Right renal cortex interstitium (tissue), 3 donors: ENCODE results near the gene EIPR1. TPM values are rescaled to one million over a fixed set of nuclear protein-coding genes. Genes with fewer than 3 reads are reported as not detected.

ENCODE experiments used
- DNase-seq, 3 donors: peaks; one replicate each; pipeline ENCODE4 v3.0.0-alpha.2; 2013; ENCODE audit warnings: low read depth in 3 of 3, low spot score in 2 of 3
- polyA plus RNA-seq, 3 donors: library from polyadenylated mRNA; unstranded; fragments of 120-200 nt; gene quantifications; one replicate each; pipeline ENCODE4 v1.2.1, GENCODE V29; 2013; ENCODE audit not compliant: insufficient read length in 3 of 3

The EIPR1 gene
- polyA plus RNA-seq, 3 donors, result 24.4 to 25.7 (median 25.2) TPM

DNA sequence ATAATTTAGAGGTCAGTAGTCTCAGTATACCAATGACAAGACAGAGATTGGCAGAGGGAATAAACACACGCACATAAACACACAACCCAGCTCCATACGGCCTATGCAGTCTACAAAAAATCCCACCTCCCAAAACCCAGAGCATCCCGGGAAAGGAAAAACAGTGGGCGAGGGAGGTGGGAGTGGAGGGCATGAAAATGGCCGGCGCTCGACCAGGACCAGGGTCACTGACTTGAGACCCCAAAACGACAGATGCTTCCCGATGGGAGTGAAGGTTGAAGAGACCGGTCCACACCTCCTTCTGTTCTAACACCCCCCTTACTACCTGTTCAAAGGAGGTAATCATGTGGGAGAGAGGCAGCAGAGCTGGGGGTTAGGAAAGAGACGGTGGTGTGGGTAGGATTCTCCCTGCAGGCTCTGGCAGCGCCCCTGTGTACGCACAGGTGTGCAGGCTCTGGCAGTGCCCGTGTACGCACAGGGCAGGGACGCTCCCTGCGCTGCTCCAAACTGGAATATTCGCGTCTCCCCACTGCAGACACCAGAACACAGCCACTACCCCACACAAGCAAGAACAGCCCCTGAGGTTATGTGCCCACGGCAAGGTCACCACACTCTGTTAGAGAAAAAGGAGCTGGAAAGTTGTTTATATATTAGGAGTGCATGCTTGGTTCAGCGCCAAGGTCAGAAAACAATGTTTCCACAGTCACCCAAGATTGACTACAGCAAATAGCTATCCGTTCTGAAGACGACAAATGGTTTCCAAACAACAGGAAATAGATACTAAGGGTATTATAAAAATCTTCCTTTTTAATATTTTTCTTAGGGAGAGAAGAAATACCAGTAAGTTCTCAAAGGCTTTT, 67.9 kb downstream of the EIPR1 start:
- no peak for DNase-seq

DNA sequence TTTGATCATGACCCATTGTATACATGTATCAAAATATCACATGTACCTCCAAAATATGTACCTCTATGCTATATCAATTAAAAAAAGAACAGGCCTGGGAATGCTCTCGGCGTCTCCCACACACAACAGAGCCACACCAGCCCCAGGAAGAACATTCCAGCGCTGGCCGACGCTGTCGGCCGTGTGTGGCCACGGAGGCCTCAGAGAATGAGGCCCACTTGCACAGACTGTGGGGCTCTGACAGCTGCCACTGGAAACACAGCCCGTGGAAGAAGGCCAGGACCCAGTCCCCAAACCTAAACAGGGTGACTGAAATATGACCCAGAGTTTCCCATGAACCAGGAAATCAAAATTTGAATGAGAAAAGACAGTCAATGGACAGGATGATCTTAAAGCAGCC, 69.7 kb downstream of the EIPR1 start:
- DNase-seq, result no peak

DNA sequence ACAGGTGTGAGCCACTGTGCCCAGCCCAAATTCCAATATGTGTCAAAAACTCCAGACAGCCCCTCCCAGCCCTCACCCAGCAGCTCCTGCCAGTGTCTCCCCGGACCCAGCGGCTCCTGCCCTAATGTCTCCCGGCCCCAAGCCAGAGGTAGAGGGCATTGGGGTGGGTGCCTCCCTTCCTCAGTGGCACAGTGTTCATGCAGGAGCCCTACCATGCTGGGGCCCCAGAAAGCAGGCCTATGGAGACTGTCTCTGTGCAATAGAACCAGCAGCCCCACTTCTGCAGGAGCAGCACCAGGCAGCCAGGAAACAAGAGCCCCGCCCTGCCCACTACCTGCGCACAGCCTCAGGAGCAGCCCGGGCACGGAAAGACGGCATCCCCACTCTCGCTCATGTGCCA, 70.4 kb downstream of the EIPR1 start:
- DNase-seq, result no peak

DNA sequence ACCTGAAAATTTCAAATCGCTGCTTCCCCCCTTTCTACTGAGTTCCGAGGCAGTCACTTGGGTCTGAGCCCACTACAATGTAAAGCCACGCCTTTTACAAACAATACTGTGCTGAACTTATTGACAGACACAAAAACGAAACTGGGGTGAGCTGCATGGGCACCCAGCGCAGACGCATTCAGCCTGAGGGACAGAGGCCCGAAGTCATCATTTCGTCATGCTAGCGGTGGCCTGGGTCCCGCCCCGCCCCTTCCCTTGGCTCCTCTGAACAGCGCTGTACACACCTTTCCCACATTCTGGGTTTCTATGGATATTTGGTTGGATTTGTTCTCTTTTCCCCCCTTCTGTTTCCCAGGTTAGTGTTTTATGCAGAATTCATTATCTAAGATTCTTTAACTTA, 71.7 kb downstream of the EIPR1 start:
- DNase-seq, result no peak

DNA sequence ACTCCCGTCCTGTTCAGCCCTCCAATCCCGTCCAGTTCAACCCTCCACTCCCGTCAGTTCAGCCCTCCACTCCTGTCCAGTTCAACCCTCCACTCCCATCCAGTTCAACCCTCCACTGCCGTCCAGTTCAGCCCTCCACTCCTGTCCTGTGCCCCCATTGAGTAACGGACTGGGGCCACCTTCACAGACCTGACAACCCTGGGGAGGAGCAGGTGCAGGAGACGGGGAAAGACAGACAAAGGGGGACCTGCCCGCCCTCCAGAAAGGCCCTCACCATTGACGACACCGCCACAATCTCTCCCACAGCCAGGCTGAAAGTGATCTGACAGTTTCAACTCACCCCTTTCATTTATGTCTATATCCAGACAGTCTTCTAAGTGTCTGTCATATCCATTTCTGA, 72.2 kb downstream of the EIPR1 start:
- DNase-seq, result no peak

DNA sequence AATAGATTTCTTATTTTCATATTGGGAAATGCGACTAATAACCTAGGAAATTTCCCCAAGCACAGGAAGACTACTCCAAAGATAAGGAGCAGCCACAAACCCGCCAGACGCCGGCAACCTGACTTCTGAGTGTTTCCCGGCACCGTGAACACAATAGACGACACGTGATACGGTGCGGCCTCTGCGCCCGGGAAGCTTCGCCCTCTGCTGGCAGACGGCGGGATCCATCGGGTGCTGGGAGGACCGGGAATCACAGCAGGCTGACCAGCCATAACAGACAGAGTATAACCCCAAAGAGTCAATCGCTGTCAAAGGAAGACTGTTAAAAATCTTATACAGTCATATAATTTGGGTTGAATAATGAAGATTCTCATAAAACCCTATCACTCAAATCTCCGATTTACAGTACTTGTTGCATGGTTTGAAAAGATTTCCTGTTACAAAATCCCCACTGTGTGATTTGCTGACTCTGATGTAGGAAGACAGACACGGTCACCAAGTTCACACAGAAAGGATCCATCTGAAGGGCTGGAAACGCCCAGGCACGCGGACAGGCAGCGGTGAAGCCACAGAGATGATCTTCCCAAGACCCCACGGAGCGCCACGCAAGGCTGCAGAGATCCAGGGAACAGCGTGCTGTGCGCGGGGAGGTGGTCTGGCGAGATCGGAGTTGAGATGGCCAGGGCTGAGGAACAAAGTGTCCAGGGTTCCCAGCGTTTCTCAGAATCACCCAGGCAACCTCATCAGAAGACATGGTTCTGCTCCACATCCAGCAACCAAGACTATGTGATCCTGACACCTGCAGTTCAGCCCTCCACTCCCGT, 73.8 kb downstream of the EIPR1 start:
- peak in 1 of 3 donors; percentile 60 for DNase-seq

DNA sequence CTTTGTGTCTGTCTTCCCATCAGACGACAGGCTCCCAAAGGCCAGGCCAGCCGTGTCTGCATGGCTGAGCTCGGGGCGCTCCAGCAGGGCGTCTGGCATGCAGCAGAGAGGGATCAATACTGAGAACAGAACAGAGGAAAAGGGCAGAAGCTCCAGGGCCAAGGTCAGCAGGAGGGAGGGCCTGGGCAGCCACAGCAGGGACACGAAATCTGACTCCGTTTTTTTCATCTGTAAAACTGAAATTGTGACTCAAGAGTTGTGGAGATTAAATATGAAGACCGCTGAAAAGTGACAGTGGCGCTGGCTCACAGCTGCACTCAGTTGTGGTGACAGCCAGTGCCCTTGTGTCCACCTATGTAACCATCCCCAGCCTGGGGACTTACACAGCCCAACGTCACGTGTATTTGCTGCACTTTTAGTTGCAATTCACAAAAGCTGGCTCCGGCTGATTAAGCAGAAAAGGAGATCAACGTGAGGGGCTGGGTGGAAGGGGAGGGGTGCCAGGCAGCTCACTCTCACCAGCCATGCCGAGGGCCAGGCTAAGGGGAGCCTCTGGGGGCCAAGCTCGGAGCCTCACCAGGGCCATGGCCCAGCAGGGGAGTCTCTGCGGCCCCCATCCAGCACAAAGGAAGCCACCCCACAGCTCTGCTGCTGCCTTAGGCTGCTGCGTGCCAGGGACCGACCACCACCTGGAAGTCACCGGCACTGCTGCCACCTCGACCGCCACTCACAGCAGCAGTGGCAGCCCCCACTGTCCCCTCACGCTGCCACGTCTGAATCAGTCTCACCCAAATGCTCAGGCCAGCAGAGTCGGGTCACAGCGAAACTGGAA, 74.7 kb downstream of the EIPR1 start:
- no peak for DNase-seq

DNA sequence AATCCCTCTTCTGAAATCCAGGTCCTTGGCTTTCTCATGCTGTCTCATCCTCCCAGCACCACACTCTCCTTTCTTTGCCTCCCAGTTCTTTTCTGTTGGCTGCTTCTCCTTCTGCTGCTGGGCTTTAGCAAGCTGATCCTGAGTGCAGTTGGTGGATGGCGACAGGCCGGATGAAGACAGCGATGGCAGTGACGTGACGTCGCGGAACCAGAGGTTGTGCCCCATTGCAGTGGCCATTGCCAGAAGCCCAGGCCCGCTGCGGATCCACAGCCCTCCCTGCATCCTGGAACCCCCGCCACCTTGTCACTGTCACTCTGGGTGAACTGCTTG, 75.2 kb downstream of the EIPR1 start:
- DNase-seq, result no peak

DNA sequence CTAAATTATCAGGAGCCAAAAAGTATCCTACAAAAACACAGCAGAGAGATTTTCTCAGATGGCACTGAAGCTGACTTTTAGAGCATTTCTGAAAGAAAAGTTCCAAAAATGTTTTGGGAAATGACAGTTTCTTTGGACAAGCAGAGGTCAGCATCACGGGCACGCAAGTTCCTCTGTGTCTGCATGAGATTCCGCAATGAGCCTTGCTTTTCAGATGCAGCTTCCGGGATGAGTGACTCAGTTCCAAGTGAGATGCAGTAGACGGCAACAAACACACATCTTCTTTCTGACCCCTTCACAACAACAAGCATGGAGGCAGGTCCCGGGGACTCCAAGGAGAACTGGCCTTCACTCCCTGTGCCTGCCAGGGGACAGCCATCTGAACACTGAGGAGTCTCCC, 76.6 kb downstream of the EIPR1 start:
- DNase-seq, result no peak

DNA sequence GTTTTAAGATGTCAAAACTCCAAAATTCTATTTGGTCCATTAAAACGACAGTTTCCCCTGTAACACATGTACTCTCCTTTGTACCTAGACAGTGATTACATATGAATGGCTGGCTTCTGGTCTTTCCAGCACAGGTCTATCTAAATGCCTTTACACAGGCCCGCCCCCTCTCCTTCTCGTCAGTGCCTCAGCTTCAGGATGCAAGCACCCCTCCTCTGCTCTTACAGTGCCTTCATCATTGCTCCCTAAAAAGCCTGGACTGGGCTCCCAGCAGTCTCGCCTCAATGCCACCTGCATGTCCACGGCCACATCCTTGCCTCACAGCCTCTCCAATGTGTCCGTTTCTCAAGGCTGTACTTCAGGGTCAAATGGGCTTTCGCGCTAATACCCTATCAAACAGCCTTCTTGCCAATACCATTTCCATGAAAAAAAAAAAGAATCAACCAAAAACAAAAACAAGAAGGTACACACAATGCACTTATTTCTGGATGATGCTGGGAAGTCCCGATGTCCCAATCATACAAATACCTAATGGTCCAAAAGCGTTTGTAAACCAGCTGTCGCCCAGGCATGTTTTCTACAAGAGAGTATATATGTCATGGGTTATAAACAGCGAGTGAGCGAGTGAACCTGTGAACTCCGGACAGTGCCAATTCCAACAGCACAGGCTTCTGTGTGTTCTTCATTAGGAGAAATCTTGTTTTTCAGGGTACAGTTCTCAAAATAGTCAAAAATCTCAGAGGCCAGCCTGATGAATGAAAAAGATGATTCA, 77.2 kb downstream of the EIPR1 start:
- DNase-seq, result no peak

DNA sequence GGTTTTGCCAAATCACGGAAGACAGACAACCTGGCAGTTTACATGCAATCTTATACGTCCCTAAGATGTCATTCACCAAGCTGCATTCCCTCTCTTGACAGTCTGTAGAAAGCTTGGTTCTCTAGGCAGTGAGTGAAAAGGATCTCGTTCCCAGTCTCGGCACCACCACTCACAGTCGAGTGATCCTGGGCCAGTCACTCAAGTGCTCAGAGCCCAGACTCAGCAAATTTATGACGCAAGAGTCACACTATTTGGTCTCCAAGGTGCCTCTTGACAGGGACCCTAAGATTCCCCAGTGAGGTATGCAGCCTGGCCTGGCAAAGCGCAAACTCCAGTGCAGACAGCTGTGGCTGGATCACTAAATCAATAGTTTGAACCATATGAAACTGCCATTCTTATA, 77.9 kb downstream of the EIPR1 start:
- DNase-seq, result no peak

DNA sequence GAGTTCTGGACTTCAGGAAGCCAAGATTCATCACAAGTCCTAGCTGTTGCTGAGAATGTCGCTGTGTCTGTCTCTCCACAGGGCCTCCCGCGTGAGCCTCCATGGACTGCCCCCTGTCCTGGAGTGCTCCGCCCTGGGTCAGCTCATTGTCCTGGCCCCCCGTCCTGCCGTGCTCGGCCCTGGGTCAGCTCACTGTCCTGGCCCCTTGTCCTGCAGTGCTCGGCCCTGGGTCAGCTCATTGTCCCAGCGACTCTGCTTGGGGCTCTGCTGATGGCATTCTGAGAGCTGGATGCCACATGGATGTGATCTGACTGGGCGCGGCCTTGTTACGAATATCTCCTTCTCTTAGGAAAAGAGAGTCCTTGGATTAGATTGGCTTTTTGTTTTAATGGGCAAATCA, 78.5 kb downstream of the EIPR1 start:
- no peak for DNase-seq

DNA sequence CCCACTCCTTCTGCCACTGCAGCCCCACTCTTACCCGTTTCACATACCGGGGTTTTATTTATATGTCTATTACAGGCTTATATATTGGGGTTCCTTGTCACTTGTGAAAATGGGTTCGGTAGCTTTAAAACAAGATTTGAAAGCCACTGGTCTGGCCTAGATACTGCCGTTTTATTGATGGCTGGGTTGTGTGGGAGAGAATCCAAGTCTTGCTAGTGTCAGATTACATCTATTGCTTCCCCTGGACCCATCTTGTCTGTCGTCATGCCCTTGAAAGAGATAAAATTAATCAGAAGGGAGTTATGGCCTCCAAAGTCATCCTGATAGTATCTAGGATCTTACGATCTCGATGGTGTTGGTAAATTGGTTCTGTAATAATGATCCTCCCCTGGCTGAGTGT, 79.4 kb downstream of the EIPR1 start:
- DNase-seq, result no peak

DNA sequence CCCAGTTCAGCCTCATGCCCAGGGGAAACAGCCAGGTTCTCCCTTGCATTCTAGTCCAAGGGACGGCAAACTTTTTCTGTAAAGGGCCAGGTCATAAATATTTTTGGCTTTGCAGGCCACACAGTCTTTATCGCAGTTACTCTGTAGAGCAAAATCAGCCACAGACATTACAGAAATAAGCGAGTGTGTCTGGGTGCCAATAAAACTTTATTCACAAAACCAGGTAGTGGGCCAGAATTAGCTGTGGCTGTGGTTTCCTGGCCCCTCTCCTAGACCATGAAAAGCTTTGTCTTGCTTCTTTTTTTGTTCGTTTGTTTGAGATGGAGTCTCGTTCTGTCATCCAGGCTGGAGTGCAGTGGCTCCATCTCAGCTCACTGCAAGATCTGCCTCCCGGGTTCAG, 80.1 kb downstream of the EIPR1 start:
- DNase-seq, result no peak

DNA sequence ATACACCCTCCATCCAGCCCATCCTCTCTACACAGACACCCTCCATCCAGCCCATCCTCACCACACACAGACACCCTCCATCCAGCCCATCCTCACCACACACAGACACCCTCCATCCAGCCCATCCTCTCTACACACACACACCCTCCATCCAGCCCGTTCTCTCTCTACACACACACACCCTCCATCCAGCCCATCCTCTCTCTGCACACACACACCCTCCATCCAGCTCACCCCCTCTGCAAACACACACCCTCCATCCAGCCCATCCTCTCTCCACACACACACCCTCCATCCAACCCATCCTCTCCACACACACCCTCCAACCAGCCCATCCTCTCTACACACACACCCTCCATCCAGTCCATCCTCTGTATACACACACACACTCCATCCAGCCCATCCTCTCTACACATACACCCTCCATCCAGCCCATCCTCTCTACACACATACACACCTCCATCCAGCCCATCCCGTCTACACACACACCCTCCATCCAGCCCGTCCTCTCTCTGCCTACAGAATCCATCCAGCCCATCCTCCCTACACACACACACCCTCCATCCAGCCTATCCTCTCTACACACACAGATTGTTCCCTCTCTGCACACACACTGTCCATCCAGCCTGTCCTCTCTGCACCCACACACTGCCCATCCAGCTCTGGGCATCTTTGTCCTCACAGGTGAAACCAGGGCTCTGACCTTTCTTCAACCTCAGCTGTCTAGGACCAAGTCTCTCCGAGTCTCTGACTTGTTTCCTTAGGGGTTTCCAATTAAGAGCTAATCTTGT, 81.2 kb downstream of the EIPR1 start:
- DNase-seq, result no peak

DNA sequence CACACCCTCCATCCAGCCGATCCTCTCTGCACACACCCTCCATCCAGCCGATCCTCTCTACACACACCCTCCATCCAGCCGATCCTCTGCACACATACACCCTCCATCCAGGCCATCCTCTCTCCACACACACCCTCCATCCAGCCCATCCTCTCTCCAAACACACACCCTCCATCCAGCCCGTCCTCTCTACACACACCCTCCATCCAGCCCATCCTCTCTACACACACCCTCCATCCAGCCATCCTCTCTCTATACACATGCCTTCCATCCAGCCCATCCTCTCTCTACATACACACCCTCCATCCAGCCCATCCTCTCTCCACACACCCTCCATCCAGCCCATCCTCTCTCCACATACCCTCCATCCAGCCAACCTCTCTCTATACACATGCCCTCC, 83.1 kb downstream of the EIPR1 start:
- DNase-seq, result no peak

DNA sequence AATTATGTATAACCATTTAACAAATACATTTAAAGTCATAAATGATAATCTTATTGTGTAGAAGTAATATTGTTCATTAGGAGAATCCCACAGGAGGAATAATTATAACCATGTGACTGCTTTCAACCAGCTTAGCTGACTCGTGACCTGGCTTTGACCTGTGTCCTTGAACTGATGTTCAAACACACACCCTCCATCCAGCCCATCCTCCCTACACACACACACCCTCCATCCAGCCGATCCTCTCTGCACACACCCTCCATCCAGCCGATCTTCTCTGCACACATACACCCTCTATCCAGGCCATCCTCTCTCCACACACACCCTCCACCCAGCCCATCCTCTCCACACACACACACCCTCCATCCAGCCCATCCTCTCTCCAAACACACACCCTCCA, 83.5 kb downstream of the EIPR1 start:
- no peak for DNase-seq

DNA sequence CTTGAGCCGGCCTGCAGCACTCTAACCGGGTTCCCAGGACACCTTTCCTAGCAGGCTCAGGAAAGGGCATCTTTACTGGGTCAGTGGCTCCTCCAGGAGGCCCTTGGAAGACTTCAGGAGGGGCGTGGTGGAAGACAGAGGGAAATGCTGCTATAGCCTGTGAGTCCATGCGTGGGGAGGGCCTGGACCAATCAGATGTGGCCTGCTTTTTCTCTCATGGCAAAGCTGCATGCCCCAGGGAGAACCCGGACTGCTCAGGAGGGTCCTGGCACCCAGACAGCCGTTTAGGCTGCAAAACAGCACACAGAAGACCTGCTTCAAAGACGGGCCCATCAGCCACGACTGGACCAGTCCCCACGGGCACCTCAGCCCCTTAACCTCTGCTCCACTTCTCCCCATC, 84.4 kb downstream of the EIPR1 start:
- DNase-seq, result no peak

DNA sequence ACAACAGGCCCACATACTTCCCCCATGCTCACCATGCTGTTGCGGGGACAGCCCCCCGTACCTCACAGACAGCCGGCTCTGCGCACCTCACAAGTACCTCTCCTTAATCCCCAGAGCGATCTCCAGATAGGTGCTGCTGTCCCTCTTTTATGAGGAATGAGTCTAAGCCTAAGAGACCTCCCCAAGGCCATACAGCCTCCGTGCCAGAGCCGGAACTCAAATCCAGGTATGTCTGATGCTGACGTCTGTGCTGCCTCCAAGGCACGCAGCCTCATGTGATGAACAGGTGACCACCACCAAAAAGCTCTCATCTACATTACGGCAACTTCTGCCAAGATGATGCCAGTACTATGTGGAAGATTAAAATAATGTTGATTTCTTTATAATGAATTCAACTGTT, 85.2 kb downstream of the EIPR1 start:
- no peak for DNase-seq

DNA sequence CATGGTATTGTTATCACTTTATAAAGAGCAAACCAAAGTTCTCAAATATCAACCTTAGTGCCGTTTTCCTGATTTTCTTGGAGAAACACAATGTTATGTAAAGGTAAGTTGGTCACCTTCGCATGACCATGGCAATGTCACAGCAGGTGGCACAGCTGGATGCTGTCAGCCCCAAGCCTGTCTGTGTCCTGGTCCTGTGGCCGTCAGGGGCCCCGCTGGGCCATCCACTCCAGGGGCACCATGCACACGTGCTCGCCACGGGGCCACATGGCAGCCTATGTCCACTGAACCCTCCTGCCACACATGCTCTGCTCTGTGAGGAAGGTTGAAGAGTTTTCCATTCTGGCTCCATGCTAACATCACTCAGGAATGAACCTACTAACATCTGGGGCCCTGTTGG, 85.9 kb downstream of the EIPR1 start:
- DNase-seq, result no peak
